HG02588 (cell line): ENCODE measurements around the gene DYNLL1.
A peak's percentile ranks its signal among the peaks of the same experiment; 100 is the strongest.
"Not testable (repeated sequence)": the region's sequence is repeated elsewhere in the genome, so short reads cannot be mapped to it uniquely, and the experiment has no call there.

Source experiments
- ATAC-seq: cut with Tn5 transposase; IDR thresholded peaks from one replicate; pipeline ENCODE4 v1.9.1; 2021; ENCODE audit warnings: mild to moderate bottlenecking, moderate library complexity; ENCODE audit not compliant: unreplicated experiment

DYNLL1 gene

DNA sequence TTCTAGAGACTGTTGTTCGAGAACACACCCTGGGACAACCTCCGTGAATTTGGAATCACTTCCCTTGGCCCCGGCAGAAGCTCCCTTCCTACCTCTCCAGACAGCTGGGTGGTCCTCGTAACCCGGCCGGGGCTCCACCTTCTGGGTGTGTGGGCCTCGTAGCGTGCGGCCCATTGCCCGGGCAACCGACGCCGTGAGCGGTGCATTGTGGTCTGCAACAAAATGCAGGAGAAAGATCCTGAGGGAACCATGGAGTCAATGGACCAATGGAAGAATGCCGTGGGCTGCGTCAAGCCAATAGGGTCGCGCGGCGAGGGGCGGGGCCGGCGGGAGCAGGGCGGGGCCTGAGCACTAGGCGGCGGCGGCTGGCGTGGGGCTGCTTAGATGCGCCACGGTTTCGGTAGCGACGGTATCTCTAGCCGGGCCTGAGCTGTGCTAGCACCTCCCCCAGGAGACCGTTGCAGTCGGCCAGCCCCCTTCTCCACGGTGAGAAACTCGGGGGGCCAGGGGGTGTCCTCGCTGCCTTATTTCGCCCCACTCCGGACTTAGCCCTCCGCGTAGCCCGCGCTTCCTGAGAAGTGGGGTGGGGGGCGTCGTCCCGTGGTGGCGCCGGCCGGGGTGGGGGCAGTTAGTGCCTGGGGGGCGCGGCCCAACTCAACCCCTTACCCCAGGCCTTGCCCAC is at the start of gene DYNLL1:
DYNLL1 (plus strand) TSS at position 383 of the 682 bp plus-strand sequence. CDS start 309 bp downstream, outside the sequence.
- ATAC-seq: peak; percentile 95

DNA sequence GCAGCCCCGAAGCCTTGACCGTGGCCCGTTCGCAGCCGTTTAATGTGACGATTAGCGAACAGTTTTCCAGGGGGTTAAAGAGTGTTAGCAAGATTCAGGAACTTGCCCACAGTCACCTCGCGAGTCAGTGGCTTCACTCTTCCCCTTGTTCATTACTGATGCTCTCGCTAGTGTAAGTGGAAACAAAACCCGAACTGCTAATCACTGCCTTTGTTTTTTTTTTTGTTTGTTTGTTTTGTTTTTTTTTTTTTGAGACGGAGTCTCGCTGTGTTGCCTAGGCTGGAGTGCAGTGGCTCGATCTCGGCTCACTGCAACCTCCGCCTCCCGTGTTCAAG is 49.1 kb upstream of the DYNLL1 start:
- not testable (repeated sequence) for ATAC-seq

DNA sequence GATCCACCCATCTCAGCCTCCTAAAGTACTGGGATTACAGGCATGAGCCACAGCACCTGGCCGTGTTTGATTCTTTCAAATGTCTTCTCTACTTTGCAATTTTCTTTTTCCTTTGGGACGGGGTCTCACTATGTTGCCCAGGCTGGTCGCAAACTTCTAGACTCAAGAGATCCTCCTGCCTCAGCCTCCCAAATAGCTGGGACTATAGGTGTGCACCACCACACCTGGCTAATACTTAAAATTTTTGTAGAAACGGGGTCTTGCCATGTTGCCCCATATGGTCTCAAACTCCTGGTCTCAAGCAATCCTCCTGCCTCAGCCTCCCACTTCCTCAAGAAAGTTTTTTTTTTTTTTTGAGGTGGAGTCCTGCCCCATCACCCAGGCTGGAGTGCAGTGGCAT is 47.9 kb upstream of the DYNLL1 start:
- no peak for ATAC-seq

DNA sequence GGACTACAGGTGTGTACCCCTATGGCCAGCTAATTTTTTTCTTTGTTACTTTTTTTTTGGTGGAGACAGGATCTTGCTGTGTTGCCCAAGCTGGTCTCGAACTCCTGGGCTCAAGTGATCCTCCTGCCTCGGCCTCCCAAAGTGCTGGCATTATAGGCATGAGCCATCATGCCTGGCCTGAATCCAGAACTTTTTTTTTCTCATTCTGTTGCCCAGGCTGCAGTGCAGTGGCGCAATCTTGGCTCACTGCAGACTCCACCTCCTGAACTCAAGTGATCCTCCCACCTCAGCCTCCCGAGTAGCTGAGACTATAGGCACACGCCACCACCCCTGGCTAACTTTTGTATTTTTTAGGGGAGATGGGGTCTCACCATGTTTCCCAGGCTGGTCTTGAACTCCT is 43.4 kb upstream of the DYNLL1 start:
- not testable (repeated sequence) for ATAC-seq

- no peak for ATAC-seq
Observed at GRCh38 chr12:120453060-120453750, 42.7 kb upstream of the DYNLL1 start.

DNA sequence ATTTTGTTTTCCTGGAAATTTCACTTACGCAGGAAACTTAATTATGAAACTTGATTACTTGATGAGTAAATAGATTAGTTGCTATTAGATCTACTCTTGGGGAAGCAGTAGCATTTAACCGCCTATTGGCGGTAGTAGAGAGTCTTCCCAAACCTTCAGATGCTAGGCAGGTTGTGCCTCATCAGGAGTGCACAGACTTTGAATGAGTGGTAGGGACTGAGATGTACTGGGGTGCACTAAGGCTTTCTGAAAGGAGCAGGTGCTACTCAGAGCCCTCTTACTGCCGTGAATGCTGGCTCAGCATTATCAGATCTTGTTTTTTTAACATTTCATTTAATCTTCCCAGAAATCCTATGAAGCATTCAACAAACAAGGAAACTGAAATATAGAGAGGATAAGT is 41.9 kb upstream of the DYNLL1 start:
- no peak for ATAC-seq

DNA sequence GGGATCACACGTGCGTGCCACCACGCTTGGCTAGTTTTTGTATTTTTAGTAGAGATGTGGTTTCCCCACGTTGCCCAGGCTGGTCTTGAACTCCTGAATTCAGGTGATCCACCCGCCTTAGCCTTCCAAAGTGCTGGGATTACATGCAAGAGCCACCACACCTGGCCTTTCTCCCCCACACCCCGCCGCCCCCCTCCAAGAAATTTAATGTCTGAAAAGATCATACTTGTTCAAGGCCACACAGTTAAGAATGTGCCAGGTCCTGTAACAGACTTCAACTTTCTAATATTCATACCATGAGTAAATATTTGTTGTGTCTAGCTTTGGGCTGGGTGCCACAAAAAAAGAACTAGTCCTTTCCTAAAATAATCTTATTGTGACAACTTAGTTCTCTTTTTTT is 40.6 kb upstream of the DYNLL1 start:
- ATAC-seq: no peak

DNA sequence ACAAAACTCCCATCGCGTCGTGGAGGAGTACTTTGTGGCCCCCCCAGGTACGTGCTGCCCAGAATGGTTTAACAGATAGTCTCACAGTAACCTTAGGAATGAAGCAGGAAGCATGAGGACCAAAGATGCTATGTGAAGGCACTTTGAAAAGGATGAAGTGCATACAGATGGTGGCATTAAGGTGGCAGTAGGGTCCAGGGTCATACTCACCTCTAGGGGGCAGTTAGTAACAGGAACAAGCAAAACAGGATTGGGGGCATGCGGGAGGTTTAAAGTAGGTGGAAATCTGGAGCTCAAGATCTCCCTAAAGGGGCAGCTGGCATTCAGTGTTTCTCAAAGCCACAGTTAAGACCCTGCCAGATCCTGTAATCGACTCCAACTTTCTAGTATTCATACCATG is 38.8 kb upstream of the DYNLL1 start:
- no peak for ATAC-seq

DNA sequence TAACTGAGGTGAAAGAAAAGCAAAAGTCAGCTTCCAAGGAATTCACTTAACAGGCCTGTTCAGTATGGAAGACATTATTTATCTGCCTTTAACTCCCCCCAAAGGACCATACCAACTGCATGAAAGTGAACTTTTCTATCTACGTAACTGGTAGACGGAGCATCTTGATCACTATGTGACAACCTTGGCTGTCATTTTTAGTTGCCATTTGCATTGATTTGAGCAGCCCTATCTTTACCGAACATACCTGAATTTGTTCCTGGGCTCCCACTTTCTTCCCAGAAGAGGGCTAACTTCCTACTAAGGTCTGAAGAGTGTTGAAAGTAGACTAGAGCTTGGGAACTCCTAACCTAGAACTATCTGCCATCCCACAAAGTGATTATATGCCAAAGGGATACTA is 35.8 kb upstream of the DYNLL1 start:
- no peak for ATAC-seq

- ATAC-seq: no peak
Observed at GRCh38 chr12:120462099-120462640, 33.7 kb upstream of the DYNLL1 start.

- no peak for ATAC-seq
Observed at GRCh38 chr12:120463712-120464111, 32.2 kb upstream of the DYNLL1 start.

GRCh38 chr12:120465756-120466155 is 30.2 kb upstream of the DYNLL1 start:
- ATAC-seq: no peak

DNA sequence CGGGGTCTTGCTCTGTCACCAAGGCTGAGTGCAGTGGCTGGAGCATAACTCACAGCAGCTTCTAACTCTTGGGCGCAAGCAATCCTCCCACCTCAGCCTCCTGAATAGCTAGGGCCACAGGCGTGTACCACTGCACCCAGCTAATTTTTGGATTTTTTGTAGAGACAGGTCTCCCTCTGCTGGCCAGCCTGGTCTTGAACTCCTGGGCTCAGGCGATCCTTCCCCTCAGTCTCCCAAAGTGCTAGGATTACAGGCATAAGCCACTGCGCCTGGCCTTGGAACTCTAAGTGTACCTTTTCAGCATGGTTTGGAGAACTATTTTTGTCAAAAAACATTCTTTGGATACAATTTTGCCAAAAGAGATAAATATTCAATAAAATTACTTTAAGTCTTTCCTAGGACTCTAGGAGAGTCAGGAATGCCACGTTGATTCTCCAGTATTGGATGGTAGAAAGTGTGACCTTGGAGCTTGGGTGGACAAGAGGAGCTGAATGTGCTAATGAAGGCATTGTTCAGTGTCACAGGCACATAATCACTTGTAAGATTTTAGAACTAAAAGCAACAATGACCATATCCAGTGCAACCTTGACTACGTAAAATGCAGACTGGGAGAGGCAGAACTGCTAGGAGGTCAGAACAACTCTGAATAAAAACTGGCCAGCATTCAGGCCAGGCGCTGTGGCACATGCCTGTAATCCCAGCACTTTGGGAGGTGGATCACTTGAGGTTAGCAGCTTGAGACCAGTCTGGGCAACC is 29.2 kb upstream of the DYNLL1 start:
- no peak for ATAC-seq

DNA sequence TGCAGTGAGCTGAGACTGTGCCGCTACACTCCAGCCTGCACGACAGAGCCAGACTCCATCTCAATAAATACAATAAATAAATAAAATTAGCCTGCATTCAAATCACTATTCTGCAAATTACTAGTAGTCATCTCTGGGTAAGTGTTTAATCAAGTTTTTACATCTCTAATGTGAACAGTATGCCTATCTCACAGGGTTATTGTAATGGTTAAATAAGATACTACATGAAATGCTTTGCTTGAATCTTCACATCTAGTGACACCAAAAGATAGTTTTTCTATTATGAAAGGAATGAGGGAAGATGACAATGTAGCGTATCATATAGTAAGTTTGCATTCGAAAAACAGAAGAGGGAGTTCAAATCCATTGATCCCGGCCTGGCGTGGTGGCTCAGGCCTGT is 28.5 kb upstream of the DYNLL1 start:
- ATAC-seq: no peak

DNA sequence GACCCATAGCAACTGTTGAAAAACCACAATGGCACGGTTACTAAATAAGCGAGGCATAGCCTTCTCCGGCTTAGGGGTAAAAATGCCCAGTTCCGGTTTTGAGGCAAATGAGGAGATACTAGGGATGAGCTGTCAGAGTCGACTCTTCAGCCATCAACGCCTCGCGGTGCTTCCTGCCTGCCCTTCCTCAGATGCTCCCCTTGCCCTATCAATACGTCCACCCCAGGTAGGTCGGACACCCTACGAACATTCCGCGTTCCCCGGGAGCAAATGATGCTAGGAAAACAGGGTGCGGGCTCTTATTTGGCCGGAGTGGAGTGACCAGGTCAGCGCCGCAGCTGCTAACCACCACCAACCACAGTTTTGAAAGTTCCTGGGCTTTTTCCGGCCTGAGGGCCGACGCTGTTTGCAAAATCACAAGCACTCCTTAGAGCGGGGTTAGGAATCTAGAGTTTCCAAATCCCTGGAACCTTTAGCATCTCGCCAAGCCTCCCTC is 27.5 kb upstream of the DYNLL1 start:
- no peak for ATAC-seq

DNA sequence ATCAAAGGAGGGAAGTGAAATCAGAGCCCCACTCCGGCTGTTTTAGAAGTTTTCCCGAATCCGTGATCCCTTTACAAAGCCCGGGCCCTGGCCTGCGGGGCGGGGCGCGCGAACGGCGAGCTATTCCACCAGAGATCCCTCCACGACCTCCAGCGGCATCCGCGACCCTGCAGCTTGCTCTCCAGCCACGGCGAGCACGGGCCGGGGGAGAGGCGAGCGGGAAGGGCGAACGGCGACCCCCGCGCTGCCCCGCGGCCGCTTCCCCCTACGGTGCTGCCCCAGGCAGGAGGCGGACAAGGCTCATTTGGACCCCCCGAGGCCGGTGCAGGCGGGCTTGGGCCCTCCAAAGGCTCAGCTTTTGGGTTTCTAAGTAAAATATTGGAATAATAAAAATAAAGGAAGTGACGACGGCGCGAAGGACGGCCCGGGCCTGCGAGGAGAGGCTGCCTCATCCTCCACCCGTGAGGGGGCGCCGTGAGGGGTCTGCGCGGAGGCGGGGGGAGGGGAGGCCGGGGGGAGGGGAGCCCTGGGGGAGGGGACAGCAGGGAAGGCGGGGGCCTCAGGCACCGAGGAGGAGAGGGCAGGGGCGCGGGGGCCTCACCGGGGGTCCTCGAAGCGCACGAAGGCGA is 27.0 kb upstream of the DYNLL1 start:
- ATAC-seq: peak; percentile 31

DNA sequence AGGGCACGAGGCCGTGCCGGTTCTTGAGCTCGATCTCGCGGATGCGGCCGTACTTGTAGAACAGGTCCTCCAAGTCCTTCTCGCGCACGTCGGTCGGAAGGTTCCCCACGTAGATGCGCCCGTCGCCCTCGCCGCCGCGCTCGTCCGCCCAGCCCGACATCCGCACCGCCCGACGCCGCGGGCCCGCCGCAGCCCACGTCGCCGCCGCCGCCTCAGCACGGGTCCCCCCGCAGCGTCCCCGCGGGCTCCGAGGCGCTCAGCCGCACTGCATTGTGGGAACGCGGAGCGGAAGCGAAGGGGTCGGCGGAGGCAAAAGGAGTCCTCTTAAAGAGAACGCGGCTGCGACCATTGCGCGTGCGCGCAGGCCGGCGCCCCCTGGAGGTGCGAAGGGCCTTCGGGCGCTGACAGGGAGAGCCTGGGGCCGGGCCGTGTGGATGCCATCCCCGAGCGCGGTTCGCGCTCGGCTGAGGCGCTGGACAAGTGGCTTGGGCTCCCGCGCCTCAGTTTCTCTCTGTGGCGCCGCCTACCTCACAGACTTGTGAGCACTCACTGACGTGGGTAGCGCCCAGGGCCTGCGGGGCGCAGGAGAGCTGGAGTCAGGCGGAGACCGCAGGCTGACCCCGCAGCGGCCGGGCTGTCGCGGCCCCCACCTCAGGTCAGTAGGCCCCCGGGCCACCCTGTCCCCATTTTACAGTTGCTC is 26.3 kb upstream of the DYNLL1 start, which contains the start of gene SRSF9:
SRSF9 (minus strand) TSS at position 299 of the 700 bp plus-strand sequence; CDS start at position 160, 139 bp downstream.
- ATAC-seq: peak; percentile 84

GRCh38 chr12:120470150-120470784 is 25.6 kb upstream of the DYNLL1 start:
- ATAC-seq: no peak

DNA sequence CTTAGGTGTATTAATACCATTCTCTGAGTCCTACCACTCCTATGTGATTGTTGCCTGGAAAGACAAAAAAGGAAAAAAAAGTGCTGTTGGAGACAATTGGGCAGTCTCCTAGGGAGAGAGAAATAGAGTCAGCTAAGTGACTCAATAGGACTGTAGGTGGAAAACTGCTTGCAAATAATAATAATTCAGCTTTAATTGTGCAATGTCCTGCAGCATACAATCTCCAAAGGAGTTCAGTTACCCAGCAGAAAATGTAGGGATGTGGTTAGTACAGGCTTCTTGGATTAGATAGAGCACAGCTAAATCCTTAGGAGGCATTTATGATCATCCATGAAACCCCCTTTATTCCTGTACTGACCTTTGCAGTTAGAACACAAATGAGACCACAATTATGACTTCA is 23.4 kb upstream of the DYNLL1 start:
- ATAC-seq: no peak
